H4 (cell line): ENCODE results near the gene ANKRD13D. TPM values are rescaled to one million over a fixed set of nuclear protein-coding genes. Genes with fewer than 3 reads are reported as not detected.

Experiments used
- DNase-seq: peaks from one replicate; pipeline ENCODE4 v3.0.0-alpha.2; 2015; ENCODE audit warnings: low spot score
- total RNA-seq: library from RNA; depleted of rRNA; stranded (reverse); fragments of >200 nt; shearing (Covaris generic); gene quantifications from 2 replicates; pipeline ENCODE4 v1.2.3, GENCODE V29; 2014

The ANKRD13D gene
- total RNA-seq, 1 experiment from 2014 or later, result 5.6 TPM

DNA sequence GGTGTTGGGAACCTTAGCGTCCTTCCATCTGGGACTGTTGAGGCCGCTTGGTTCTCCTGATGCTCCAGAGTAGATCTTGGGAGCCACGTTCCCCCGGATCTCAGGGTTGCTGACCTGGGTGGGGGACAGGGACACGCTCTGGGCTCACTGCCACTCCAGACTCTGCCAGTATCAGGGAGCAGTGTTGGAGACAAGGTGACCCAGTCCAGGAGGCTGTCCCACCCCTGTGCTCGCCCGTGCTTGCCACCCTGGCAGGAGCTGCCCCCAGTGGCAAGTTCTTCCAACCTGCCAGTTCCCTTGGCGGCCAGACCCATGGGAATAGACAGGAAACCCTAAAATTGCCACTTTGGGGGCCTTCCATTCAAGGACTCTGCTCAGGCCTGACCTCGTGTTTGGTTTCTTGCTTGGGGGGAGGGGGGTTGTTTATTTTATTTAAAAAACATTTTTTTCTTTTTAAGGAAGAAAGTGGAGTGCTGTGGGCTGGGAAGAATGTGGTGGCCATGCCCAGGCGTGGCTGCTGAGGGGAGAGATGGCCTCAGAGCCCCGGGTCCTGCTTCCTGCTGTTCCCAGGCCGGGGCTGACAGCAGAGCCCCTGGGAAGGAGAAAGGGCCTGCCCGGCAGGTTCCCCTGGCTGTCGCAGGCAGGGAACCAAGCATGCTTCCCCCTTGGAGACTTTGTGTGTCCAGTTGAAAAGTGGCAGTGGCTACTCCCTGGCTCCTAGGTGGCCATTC lies 15.7 kb upstream of the ANKRD13D start:
- no peak for DNase-seq

DNA sequence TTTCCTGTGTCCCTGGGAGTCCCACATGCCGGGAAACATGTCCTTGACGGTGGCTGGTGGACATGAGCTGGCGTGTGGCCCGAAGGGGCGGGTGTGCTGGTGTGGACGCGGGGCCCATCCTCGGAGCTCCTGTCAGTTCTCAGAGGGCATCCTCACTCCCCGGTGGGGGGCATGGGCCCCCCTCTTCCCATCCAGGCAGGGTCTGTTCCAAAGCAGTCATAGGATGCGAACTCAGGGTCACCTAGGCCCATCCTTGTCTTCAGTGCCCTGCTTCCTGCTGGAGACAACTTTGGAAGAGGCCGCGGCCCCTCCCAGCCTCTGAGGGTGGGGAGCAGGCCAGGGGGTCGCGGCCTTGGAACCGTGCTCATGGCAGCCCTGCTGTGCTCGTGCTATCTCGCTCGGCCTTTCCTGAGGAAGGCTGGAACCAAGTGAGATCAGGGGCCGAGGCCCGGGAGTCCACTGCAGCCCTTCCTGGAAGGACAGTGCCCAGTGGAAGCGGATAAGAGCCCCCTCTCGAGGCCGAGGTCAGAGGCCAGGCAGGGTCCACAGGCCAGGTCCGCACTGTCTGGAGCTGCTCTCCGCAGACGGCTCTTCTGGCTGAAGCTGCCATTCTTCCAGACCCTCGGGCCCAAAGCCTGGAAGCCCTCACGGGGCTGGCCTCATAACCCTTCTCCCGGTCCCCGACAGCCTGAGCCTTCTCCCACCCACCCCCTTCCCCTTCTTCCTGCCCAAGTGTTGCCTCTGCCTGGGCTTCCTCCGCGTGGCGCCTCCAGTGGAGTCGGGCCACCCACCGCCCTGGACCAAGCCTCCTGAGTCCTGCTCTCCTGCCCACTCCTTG lies 14.1 kb upstream of the ANKRD13D start:
- DNase-seq, result no peak

DNA sequence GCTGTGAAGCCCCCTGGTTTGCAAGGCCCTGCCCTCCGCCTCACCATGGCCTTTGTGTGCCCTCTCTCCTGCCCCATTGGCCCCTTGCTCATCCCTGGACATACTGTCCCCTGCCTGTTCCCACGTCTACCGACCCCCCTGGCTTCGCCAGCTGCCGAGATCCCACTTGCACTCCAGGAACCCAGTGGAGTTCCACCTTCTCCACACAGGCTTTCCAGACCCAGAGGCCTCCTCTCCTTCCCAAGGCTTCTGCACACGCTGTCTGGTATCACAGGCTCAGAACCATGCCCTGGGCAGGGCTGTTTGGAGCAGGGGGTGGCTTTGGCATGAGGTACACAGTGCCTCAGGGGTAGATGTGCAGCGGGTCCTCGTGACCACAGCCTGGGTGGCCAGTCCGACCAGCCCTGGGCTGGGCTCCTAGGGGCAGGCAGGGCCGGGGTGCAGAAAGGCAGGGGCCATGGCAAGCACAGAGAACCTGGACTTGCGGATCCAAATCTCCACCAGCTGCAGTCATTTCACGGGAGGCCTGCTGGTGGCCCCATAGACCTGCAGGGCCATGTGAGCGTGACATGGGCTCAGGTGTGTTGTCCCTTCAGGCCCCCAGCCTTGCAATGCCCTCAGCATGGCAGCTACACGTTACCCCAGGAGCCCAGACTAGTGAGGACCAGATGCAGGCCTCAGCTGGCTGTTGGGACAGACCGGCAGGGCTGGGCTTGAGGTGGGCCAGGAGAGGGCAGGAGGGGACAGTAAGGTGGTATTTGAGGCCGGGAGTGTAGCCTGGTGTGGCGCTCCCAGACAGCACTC lies 13.3 kb upstream of the ANKRD13D start:
- no peak for DNase-seq

DNA sequence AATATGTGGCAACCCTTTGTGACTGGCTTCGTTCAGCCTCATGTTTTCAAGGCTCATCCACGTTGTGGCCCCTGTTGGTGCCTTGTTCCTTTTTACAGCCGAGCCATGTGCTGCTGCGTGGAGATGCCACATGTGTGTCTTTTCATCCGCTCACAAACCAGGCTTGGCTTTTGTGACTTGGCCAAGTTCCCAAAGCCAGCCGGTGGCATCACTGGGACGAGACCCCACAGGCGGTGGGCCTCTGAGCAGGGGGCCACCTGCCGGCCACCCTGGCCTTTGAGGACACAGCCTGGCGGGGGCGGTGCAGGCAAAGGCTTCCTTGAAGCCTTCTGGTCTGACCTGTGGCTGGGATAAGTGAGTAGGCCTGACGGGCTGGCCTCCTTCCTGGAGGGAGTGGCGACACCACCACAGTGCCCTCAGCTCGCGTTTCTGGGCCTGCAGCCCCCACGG lies 12.3 kb upstream of the ANKRD13D start:
- DNase-seq, result no peak

DNA sequence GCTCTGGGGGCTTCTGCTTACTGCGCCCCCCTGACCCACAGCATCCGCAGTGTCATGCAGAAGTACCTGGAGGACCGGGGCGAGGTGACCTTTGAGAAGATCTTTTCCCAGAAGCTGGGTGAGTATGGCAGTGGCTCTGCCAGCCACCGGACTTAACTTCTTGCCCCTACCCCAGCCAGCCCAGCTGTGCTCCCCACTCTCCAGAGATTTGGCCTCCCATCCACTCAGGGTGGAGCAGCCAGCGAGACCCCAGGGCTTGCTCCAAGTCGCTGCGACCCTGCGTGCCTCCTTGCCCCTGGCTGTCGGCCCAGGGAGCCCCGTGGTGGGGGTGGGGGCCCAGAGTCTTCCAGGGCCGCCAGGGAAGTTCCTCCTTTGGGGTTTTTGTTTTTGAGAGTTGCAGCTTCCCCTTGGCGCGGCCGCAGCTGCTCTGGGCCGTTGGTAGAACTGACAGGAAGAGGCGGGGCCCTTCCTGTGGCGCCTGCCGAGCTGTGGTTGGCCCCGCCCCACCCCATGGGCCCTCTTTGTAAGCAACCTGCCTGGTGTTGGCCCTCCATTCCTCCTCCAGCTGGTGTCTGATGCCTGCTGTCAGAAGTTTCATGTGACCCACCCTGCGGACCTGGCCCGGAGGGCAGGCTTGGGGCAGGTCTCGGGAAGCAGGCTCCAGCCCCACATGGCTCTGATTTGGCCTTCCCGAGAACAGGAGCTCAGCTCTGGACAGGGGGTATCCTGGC lies 11.7 kb upstream of the ANKRD13D start:
- peak; percentile 72 for DNase-seq

DNA sequence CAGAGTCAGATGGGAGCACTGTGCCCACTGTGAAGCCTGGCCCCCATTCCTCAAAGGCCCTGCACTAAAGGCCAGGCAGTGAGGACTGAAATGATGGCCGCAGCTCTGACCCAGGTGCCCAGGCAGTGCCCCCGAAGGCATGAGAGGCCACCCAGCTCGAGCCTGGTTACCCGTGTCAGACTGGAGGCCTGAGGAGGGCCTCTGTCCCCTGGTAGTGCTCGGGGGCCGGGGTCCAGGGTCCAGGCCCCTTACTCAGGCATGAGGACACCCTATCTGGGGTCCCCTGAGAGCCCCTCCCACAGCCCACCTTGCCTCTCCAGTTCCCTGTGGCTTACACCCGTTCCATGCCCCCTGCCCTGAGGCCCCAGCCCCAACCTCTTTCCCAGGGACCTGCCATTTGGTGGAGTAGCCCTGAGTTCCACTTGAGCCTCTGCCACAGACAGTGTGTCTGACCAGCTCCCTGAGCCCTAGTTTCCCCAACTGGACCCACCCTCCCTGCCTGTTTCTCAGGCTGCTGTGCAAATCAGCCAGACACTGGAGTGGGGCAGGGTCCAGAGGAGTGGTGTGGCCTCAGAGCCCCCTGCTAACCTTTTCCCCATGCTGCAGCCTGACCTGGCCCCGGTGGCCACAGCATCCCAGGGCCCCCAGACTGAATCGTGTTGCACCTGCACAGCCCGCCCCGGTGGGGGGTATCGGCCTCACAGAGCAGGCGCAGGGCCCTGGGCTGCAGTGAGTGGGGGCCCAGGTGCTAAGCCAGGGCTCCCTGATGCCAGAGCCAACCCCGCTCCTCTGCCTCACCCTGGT lies 10.8 kb upstream of the ANKRD13D start:
- no peak for DNase-seq

DNA sequence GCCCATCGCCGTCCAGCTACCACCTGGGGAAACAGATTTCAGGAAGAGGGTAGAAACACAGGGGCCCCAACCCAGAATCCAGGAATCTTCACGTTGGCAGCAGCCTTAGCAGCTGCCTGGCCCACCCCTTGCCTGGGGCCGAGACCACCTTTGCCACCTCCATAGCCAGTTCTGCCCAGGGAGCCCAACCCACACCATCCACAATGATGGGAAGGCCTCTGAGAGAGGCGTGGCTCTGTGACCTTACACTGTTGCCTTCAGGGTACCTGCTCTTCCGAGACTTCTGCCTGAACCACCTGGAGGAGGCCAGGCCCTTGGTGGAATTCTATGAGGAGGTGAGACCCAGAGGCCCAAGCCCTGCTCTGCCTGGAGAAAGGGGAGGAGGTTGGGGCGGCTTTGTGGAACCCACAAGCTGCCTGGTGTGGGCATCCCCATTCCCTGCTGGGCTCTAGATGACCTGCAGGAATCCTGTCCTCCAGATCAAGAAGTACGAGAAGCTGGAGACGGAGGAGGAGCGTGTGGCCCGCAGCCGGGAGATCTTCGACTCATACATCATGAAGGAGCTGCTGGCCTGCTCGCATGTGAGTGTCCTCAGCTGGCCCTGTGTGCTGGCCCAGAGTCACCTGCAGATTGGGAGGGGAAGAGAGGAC lies 10.0 kb upstream of the ANKRD13D start:
- no peak for DNase-seq

DNA sequence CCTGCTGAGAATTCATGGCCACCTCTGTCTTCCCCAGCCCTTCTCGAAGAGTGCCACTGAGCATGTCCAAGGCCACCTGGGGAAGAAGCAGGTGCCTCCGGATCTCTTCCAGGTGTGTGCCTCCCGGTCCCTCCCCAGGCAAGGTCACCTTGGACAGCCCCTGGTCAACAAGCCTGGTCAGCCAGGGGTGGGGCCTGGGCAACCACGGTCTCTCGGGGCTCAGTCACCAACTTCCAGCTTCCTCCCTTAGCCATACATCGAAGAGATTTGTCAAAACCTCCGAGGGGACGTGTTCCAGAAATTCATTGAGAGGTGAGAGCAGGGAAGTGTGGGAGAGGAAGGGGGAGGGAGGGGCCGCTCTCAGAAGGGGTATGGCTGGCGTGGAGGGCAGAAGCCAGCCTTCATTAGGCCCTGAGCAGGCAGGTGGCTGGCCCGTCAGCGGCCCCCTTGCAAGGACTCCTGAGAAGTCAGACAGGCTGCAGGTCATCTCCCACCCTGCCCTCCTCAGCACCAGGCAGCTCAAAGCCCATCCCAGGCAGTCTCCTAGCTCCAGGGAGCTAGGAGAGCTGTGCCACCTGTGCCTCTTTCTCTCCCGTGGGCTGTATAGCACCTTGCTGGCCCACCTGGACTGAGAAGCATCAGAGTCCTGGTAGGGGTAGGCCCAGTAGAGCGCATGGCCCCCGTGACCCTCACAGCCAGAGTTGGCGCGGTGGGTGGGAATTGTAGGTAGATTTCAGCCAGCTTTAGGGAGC lies 9.3 kb upstream of the ANKRD13D start:
- no peak for DNase-seq

DNA sequence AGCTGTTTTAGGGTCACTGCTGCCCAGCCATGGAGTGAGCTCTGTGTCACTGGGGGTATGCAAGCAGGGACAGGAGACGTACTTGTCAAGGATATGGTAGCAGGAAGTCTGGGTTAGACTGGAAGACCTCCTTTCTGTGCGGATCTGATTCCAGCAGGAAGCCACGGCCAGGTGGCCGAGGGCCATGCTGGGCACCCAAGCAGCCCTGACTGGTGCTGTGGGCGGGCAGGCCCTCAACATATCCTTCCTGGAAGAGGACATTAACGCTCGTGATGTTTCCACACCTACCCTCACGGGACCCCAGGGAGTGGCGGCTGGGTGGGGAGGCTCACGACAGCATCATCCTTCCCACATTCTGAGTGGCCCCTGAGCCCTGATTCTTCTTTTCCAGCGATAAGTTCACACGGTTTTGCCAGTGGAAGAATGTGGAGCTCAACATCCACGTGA lies 8.7 kb upstream of the ANKRD13D start:
- no peak for DNase-seq

DNA sequence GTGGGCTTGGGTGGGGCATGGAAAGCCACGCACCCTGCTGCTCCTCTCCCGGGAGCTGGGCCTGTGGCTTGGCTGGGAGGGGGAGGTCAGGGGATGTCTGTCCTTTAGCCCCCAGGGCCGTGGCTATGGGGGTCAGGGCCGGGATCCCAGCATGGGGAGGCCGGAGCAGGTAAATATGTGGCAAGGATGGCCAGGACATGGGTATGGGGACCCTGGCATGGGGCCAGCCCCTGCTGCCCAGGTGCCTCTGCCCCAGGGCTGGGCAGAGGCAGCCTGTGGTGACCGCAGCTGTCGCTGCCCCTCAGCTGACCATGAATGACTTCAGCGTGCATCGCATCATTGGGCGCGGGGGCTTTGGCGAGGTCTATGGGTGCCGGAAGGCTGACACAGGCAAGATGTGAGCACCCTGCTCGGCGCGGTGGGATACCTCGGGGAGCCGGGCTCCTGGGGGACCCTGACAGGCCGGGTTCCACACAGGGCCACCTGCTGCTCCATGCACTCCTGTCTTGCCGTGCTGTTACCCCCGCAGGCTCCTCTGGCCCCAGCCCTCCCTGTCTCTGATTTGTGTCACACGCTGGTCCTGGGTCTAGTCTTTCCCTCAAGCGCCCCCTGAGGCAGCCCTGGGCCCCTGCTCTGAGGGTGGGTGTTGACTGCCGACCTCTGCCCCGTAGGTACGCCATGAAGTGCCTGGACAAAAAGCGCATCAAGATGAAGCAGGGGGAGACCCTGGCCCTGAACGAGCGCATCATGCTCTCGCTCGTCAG lies 8.1 kb upstream of the ANKRD13D start:
- no peak for DNase-seq

DNA sequence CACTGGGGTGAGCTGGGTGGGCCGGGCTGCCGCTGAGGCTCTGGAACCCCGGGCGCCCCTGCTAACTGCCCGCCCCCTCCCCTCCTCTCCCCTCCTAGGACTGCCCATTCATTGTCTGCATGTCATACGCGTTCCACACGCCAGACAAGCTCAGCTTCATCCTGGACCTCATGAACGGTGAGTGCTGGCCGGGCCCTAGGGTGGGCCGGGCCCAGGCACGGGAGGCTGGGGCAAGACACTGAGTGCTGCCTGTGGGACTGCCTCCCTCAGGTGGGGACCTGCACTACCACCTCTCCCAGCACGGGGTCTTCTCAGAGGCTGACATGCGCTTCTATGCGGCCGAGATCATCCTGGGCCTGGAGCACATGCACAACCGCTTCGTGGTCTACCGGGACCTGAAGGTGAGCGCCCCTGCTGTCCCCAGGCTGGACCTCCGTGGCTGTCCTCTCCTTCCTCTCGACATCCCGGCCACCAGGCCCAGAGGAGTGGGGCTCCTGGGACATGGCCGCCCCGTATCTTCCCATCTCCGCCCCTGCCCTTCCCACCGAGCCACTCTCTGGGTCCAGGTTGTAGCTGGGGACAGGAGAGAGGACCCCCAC lies 7.5 kb upstream of the ANKRD13D start:
- DNase-seq, result no peak

DNA sequence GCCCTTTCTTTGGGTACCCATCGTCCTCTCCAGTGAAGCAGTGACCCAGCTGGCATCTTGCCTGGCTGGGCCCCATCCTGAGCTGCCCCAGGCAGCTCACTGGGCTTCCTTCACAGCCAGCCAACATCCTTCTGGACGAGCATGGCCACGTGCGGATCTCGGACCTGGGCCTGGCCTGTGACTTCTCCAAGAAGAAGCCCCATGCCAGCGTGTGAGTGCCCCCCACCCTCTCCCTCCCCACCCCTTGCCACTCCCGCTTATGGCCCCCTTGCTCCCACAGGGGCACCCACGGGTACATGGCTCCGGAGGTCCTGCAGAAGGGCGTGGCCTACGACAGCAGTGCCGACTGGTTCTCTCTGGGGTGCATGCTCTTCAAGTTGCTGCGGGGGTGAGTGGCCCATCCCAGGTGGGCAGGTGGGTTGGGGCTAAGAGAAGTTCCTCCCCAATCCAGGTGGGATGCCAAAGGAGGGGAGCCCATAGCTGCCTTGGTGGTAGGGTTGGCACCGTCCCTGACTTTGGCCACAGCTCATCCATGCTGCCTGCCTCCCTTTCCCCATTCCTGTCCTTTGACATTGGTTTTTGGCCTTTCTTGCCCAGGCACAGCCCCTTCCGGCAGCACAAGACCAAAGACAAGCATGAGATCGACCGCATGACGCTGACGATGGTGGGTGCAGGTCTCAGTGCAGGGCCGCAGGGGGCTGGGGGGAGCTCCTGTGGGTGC lies 6.8 kb upstream of the ANKRD13D start:
- DNase-seq, result no peak

DNA sequence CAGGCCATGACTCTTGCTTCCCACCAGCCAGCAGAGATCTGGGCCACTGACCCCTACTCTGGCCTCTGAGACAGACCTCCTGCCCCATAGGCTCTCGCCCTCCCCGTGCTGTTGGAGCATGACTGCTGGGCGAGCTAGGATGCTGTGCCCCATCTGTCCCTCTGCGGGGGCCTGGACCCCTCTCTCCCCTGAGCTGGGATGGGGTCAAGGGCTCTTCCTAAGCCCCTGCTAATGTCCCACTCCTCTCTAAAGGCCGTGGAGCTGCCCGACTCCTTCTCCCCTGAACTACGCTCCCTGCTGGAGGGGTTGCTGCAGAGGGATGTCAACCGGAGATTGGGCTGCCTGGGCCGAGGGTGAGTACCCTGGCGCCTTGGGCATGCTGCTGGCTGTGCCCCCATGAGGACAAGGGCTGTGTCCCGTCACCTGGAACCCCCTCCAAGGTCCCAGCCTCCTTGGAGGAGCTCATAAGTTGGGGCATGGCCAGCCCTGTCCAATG lies 6.2 kb upstream of the ANKRD13D start:
- DNase-seq, result no peak

DNA sequence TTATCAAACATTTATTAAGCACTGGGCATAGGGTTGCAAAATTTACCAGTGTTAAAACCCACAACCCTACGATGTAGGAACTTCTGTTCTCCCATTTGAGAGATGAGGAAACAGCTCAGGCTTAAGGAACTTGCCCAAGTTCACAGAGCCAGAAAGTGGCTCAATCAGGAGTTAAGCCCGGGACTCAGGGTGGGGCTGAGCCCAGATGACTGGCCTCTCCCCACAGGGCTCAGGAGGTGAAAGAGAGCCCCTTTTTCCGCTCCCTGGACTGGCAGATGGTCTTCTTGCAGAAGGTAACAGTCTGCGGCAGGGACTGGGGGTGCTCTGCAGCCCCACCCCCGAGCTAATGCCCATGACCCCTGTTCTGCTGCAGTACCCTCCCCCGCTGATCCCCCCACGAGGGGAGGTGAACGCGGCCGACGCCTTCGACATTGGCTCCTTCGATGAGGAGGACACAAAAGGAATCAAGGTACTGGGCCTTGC lies 5.6 kb upstream of the ANKRD13D start:
- no peak for DNase-seq

DNA sequence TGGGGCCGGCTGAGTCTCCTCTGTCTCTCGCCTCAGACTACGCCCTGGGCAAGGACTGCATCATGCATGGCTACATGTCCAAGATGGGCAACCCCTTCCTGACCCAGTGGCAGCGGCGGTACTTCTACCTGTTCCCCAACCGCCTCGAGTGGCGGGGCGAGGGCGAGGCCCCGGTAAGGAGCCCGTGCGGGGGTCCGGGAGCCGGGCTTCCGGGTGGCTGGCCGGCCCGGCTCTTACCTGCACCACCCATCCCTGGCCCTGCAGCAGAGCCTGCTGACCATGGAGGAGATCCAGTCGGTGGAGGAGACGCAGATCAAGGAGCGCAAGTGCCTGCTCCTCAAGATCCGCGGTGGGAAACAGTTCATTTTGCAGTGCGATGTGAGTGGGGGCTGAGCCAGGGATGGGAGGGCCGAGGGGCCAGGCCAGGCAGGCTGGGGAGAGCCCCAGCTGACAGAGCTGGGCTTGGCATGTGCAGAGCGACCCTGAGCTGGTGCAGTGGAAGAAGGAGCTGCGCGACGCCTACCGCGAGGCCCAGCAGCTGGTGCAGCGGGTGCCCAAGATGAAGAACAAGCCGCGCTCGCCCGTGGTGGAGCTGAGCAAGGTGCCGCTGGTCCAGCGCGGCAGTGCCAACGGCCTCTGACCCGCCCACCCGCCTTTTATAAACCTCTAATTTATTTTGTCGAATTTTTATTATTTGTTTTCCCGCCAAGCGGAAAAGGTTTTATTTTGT lies 4.1 kb upstream of the ANKRD13D start:
- no peak for DNase-seq
